Measurements from ENCODE around the gene OMP. TPM values are rescaled to one million over a fixed set of nuclear protein-coding genes. Genes with fewer than 3 reads are reported as not detected.

Gene OMP, protein sequence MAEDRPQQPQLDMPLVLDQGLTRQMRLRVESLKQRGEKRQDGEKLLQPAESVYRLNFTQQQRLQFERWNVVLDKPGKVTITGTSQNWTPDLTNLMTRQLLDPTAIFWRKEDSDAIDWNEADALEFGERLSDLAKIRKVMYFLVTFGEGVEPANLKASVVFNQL
- polyA plus RNA-seq (2013, experiment 1 of 2) = not detected
- not detected for polyA plus RNA-seq (2013, experiment 2 of 2)

DNA sequence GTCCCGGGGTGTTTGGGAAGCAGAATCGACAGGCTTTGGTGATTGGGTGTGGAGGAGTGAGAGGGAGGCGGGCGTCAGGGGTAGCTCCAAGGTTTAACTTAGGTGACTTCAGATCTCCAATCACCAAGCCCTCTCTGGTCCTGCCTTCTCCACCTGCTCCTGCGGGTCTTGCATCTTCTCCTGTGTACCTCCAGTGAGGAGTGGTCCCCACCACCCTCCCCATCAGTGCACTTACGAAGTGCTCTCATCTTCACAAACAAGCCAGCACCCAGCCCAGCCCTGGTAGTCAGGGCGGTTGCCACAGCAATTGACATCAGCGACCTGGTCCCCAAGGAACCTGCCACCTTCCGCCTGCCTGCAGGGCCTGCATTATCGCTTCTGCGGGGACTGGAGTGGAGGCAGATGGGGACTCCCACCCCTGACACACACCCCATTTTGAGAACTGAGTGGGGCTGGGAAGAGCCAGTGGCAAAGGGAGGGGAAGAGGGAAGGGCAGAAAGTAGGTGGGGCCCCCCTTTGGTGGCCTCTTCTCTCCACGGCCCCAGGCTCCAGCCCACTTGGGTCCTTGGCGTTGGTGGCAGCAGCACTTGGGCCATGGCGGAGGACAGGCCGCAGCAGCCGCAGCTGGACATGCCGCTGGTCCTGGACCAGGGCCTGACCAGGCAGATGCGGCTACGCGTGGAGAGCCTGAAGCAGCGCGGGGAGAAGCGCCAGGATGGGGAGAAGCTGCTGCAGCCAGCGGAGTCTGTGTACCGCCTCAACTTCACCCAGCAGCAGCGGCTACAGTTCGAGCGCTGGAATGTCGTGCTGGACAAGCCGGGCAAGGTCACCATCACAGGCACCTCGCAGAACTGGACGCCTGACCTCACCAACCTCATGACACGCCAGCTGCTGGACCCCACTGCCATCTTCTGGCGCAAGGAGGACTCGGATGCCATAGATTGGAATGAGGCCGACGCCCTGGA is at the start of gene OMP:
Gene OMP, plus strand, starts transcription at position 595 of the 965 bp plus-strand sequence. Its CDS starts 0 bp downstream, at position 595.
- Histone ChIP-seq H3K9me3 (ENCODE audit: control insufficient read depth, low read length) (no peaks in the 10 kb centered on the region), H3K4me3 (ENCODE audit: extremely low read depth, insufficient read depth, low read length, poor library complexity, severe bottlenecking) (no peak within 1 kb of the TSS), H3K4me1 (ENCODE audit: control insufficient read depth, insufficient read depth, low read length, poor library complexity, severe bottlenecking) (no peaks in the 10 kb centered on the region), H3K27ac (ENCODE audit: low read depth, low read length, severe bottlenecking) (no peak within 1 kb of the TSS), H3K36me3 (ENCODE audit: control insufficient read depth, insufficient read depth, low read length) (peaks cover 16% of the 10 kb centered on the region)
- 95% methylated on average over 32 to 34 of the region's 37 CpGs for WGBS, 2 experiments (ENCODE audit: insufficient coverage in 2 of 2)

DNA sequence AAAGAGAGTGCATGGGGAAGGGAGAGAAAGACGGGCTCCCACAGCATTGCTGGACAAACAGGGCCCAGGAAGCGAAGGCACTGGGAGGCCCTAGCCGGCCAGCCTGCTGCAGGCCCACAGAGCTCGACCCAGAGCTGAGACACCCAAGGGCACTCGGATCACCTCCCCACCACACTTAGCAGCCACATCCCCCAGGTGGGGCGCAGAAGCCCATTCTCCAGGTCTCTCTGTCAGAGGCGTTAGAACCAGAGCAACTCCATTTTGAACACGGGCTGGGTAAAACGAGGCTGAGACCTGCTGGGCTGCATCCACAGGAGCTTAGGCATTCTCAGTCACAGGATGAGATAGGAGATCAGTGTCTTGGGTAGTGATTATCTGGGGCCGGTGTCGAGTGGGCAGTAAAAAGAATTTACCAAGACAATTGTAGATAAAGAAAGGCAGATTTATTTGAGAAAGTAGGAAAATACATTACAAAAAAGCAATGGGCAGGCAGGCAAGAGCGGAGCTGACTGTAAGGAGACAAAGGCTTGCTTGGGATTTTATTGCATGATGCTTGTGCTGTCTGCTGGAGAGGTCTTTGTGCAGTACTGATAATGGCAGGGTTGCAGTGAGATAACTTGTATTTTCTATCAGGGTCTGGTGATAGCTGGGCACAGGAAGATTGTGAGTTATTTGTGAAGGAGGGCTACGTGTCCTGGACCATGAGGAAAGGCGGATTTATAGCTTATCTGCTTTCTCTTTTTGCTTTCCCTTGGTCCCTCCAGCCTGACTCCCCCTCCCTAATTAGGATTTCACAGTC is 49.2 kb upstream of the OMP start:
- Histone ChIP-seq H3K4me1 (ENCODE audit: control insufficient read depth, insufficient read depth, low read length, poor library complexity, severe bottlenecking) (no peaks in the 10 kb centered on the region), H3K27ac (ENCODE audit: low read depth, low read length, severe bottlenecking) (no peak overlapping the region), H3K9me3 (ENCODE audit: control insufficient read depth, low read length) (peaks cover 15% of the 10 kb centered on the region), H3K36me3 (ENCODE audit: control insufficient read depth, insufficient read depth, low read length) (no peaks in the 10 kb centered on the region), H3K4me3 (ENCODE audit: extremely low read depth, insufficient read depth, low read length, poor library complexity, severe bottlenecking) (no peak overlapping the region)
- 85 to 87% methylated on average over 10 to 11 of the region's 14 CpGs for WGBS, 2 experiments (ENCODE audit: insufficient coverage in 2 of 2)

DNA sequence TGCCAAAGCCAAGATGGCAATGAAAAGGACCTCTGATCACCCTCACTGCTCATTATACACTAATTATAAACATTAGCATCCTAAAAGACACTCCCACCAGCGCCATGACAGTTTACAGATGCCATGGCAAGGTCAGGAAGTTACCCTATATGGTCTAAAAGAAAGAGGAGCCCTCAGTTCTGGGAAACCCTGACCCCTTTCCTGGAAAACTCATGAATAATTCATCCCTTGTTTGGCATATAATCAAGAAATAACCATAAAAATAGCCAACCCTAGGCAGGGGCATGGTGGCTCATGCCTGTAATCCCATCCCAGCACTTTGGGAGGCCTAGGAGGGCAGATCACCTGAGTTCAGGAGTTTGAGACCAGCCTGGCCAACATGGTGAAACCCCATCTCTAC is 48.6 kb upstream of the OMP start:
- no peaks in the 10 kb centered on the region for H3K4me1 ChIP-seq (ENCODE audit: control insufficient read depth, insufficient read depth, low read length, poor library complexity, severe bottlenecking)
- 100% methylated on average over 1 of the region's 1 CpG for WGBS, 2 experiments (ENCODE audit: insufficient coverage in 2 of 2)
- no peak overlapping the region for H3K4me3 ChIP-seq (ENCODE audit: extremely low read depth, insufficient read depth, low read length, poor library complexity, severe bottlenecking)
- H3K9me3 ChIP-seq (ENCODE audit: control insufficient read depth, low read length) = peaks cover 15% of the 10 kb centered on the region
- no peak overlapping the region for H3K27ac ChIP-seq (ENCODE audit: low read depth, low read length, severe bottlenecking)
- no peaks in the 10 kb centered on the region for H3K36me3 ChIP-seq (ENCODE audit: control insufficient read depth, insufficient read depth, low read length)

DNA sequence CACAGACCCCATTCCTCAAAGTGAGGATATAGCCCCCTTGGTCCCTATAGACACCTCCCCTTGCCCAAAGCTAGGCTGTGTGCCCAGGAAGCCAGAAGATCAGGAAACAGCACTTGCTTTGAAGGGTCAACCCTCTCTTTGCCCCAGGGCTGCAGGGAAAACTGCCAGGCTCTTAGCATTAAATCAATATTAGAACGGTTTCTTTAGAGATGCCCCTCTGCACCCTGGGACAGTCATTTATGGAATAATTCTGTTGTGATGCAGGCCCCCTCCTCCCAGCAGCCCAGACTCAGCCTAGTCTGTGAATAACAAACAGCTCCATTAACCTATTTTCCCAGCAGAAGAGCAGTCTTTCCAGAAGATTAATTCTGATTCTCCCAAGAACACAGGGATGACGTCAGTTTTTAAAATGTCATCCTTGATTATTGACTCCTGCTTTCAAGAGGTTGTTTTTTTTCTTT is 47.5 kb upstream of the OMP start:
- H3K27ac ChIP-seq (ENCODE audit: low read depth, low read length, severe bottlenecking) = no peak overlapping the region
- H3K9me3 ChIP-seq (ENCODE audit: control insufficient read depth, low read length) = peaks cover 15% of the 10 kb centered on the region
- WGBS, 2 experiments (ENCODE audit: insufficient coverage in 2 of 2) = 86 to 87% methylated on average over 1 to 2 of the region's 2 CpGs
- no peaks in the 10 kb centered on the region for H3K4me1 ChIP-seq (ENCODE audit: control insufficient read depth, insufficient read depth, low read length, poor library complexity, severe bottlenecking)
- no peaks in the 10 kb centered on the region for H3K36me3 ChIP-seq (ENCODE audit: control insufficient read depth, insufficient read depth, low read length)
- no peak overlapping the region for H3K4me3 ChIP-seq (ENCODE audit: extremely low read depth, insufficient read depth, low read length, poor library complexity, severe bottlenecking)

DNA sequence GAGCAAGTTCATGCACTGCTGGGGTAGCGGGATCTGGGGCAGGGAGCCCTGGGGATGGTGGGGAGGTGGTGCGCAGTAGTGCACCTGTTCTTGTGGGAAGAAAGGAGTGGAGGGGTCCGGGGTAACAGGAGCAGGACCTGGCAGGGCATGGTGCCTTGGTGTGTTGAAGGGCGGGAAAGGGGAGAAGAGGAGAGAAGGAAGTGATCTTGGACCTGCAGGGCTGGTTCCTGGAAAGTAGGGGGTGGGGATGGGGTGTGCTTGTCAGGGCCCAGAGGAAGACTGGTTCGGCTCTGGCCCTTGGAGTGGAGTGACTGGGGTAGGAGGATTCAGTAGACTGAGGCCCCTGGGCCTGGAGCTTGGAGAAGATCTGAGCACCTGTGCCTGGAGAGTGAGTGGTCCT is 46.7 kb upstream of the OMP start:
- peaks cover 15% of the 10 kb centered on the region for H3K9me3 ChIP-seq (ENCODE audit: control insufficient read depth, low read length)
- H3K27ac ChIP-seq (ENCODE audit: low read depth, low read length, severe bottlenecking) = no peak overlapping the region
- H3K36me3 ChIP-seq (ENCODE audit: control insufficient read depth, insufficient read depth, low read length) = no peaks in the 10 kb centered on the region
- H3K4me1 ChIP-seq (ENCODE audit: control insufficient read depth, insufficient read depth, low read length, poor library complexity, severe bottlenecking) = no peaks in the 10 kb centered on the region
- 94 to 96% methylated on average over 4 to 5 of the region's 5 CpGs for WGBS, 2 experiments (ENCODE audit: insufficient coverage in 2 of 2)
- H3K4me3 ChIP-seq (ENCODE audit: extremely low read depth, insufficient read depth, low read length, poor library complexity, severe bottlenecking) = no peak overlapping the region

DNA sequence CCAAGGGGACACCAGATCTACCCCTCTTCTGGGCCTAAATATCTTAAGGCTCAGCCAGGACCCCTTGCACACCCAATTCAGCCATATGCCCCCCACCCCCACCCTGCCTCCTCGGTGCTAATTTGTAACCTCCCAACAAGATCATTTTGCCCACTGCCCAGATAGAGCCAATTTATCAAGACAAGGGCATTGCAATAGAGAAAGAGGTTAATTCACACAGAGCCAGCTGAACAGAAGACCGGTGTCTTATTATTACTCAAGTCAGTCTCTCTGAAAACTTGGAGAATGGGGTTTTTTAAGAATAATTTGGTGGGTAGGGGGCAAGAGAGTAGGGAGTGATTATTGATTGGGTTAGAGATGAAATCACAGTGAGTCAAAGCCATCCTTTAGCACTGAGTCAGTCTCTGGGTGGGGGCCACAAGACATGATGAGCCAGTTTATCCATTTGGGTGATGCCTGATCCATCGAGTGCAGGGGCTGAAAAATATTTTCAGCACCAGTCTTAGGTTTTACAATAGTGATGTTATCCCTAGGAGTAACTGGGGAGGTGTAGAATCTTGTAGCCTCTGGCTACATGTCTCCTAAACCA is 45.7 kb upstream of the OMP start:
- no peak overlapping the region for H3K27ac ChIP-seq (ENCODE audit: low read depth, low read length, severe bottlenecking)
- WGBS, 2 experiments (ENCODE audit: insufficient coverage in 2 of 2) = 51 to 100% methylated on average over 1 to 2 of the region's 3 CpGs
- no peak overlapping the region for H3K4me3 ChIP-seq (ENCODE audit: extremely low read depth, insufficient read depth, low read length, poor library complexity, severe bottlenecking)
- H3K36me3 ChIP-seq (ENCODE audit: control insufficient read depth, insufficient read depth, low read length) = no peaks in the 10 kb centered on the region
- H3K9me3 ChIP-seq (ENCODE audit: control insufficient read depth, low read length) = peaks cover 15% of the 10 kb centered on the region
- H3K4me1 ChIP-seq (ENCODE audit: control insufficient read depth, insufficient read depth, low read length, poor library complexity, severe bottlenecking) = no peaks in the 10 kb centered on the region

DNA sequence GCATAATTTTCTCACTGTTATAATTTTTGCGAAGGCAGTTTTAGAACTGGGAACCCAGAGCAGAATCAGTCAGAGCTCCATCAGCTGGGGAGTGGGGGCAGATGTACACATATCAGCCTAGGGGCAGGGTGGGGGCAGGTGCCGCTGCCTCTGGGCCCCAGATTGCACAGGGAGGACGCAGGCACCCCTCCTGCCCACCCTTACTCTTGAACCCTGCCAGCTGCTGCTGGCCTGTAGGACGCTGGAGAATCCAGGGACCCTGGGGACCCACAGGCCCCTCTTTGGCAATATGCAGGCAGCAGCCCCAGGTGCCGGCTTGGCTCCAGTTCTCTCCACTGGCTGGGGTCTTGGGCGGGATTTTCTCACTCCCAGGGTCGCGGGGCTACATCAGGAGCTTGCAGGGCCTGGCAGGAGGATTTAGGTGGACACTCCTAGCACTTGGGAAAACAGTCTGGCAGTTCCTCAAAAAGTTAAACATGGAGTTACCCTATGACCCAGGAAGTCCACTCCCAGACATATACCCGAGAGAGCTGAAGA is 44.6 kb upstream of the OMP start:
- Histone ChIP-seq H3K4me3 (ENCODE audit: extremely low read depth, insufficient read depth, low read length, poor library complexity, severe bottlenecking) (no peak overlapping the region), H3K4me1 (ENCODE audit: control insufficient read depth, insufficient read depth, low read length, poor library complexity, severe bottlenecking) (no peaks in the 10 kb centered on the region), H3K9me3 (ENCODE audit: control insufficient read depth, low read length) (peaks cover 13% of the 10 kb centered on the region), H3K27ac (ENCODE audit: low read depth, low read length, severe bottlenecking) (no peak overlapping the region), H3K36me3 (ENCODE audit: control insufficient read depth, insufficient read depth, low read length) (no peaks in the 10 kb centered on the region)
- 84 to 92% methylated on average over 4 to 7 of the region's 9 CpGs for WGBS, 2 experiments (ENCODE audit: insufficient coverage in 2 of 2)

DNA sequence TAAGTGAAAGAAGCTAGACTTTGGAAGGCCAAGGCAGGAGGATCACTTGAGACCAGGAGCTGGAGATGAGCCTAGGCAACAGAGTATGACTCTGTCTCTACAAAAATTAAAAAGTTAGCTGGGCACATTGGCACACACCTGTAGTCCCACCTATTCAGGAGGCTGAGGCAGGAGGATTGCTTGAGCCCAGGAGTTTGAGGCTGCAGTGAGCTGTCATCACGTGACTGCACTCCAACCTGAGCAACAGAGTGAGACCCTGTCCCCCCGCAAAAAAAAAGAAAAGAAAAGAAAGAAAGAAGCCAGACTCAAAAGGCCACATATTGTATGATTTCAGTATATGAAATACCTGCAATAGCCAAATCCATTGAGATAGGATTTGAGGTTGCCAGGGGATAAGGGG is 43.7 kb upstream of the OMP start:
- Histone ChIP-seq H3K9me3 (ENCODE audit: control insufficient read depth, low read length) (peaks cover 9% of the 10 kb centered on the region), H3K4me1 (ENCODE audit: control insufficient read depth, insufficient read depth, low read length, poor library complexity, severe bottlenecking) (no peaks in the 10 kb centered on the region), H3K36me3 (ENCODE audit: control insufficient read depth, insufficient read depth, low read length) (no peaks in the 10 kb centered on the region), H3K4me3 (ENCODE audit: extremely low read depth, insufficient read depth, low read length, poor library complexity, severe bottlenecking) (no peak overlapping the region), H3K27ac (ENCODE audit: low read depth, low read length, severe bottlenecking) (no peak overlapping the region)
- 60% methylated on average over 1 of the region's 2 CpGs; no CpG with 5 or more reads in 1 of the 2 experiments for WGBS, 2 experiments (ENCODE audit: insufficient coverage in 2 of 2)

DNA sequence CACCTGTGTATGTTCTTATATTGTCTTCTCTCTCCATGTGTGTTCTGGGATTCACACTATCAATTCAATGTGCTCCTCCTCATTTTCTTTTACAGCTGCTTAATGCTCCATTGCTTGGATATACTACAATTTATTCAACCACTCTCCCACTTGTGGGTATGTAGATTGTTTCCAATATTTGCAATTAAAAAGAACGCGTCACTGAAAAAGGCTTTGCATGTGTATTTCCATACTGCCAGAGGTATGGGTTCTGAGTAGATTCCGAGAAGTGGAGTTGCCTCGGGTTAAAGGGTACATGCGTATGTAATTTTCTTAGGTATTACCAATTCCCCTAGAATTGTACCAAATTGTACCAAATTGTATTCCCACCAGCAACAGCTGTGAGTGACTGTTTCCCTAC is 42.8 kb upstream of the OMP start:
- Histone ChIP-seq H3K4me1 (ENCODE audit: control insufficient read depth, insufficient read depth, low read length, poor library complexity, severe bottlenecking) (no peaks in the 10 kb centered on the region), H3K9me3 (ENCODE audit: control insufficient read depth, low read length) (peaks cover 9% of the 10 kb centered on the region), H3K4me3 (ENCODE audit: extremely low read depth, insufficient read depth, low read length, poor library complexity, severe bottlenecking) (no peak overlapping the region), H3K36me3 (ENCODE audit: control insufficient read depth, insufficient read depth, low read length) (no peaks in the 10 kb centered on the region), H3K27ac (ENCODE audit: low read depth, low read length, severe bottlenecking) (no peak overlapping the region)
- WGBS, 2 experiments (ENCODE audit: insufficient coverage in 2 of 2) = 80% methylated on average over 1 of the region's 5 CpGs; no CpG with 5 or more reads in 1 of the 2 experiments

DNA sequence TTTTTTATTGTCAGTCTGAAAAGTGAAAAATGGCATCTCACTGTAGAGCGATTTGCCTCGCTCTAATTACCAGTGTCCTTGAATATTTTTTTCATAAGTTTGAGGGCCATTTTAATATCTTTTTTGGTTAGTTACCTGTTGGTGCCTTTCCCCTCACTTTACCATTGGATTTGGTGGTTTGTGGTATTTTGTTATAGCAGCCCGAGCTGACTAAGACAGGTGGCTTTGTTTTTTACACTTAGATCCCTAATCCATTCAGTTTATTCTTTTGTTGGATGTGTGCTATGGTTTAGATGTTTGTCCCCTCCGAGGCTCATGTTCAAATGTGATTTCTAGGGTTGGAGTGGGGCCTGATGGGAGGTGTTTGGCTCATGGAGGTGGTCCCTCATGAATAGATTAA is 42.4 kb upstream of the OMP start:
- Histone ChIP-seq H3K27ac (ENCODE audit: low read depth, low read length, severe bottlenecking) (no peak overlapping the region), H3K9me3 (ENCODE audit: control insufficient read depth, low read length) (peaks cover 9% of the 10 kb centered on the region)
- WGBS, 2 experiments (ENCODE audit: insufficient coverage in 2 of 2) = 100% methylated on average over 2 of the region's 4 CpGs; no CpG with 5 or more reads in 1 of the 2 experiments

More for the DNA sequence above, 42.4 kb upstream of the OMP start:
- no peaks in the 10 kb centered on the region for H3K36me3 ChIP-seq (ENCODE audit: control insufficient read depth, insufficient read depth, low read length)
- no peak overlapping the region for H3K4me3 ChIP-seq (ENCODE audit: extremely low read depth, insufficient read depth, low read length, poor library complexity, severe bottlenecking)
- no peaks in the 10 kb centered on the region for H3K4me1 ChIP-seq (ENCODE audit: control insufficient read depth, insufficient read depth, low read length, poor library complexity, severe bottlenecking)

Data from mesodermal cell (in vitro differentiated cells).